Measurements from ENCODE around the gene LSS.

LSS gene

GRCh38 chr21:46217511-46218196 lies 10.9 kb downstream of the LSS start:
- no peak for DNase-seq

DNA sequence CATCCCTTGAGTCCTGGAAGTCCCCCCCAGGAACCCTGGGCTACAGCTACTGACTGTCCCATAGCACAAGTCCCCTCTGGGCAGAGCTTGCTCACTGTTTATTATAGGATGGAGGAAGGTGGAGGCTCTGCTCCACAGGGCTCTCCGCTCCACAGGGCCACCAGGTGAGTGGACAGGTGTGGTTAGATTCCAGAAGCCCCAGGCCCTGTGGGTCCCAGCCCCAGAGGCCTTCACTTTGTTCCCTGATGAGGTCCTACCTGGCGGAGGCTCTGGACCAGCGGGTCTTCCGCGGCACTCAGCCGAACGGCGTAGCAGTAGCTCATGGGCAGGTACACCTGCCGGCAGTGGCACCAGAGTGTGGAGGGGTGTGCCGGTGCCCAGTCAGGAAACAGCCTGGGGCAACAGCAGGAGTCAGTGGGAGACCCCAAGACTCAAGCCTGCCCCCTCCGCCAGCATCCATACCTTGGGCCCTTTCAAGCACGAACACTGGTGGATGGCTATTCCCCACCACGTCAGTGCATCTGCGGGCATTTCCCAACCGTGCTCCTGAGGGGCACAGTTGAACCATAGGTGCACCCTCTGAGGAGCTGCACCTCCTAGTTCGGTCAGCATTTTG lies 12.3 kb downstream of the LSS start:
- DNase-seq, result no peak

- no peak for DNase-seq
These were observed 13.0 kb downstream of the LSS start for GRCh38 chr21:46215436-46216131.

GRCh38 chr21:46214478-46215340 lies 13.9 kb downstream of the LSS start:
- no peak for DNase-seq

DNA sequence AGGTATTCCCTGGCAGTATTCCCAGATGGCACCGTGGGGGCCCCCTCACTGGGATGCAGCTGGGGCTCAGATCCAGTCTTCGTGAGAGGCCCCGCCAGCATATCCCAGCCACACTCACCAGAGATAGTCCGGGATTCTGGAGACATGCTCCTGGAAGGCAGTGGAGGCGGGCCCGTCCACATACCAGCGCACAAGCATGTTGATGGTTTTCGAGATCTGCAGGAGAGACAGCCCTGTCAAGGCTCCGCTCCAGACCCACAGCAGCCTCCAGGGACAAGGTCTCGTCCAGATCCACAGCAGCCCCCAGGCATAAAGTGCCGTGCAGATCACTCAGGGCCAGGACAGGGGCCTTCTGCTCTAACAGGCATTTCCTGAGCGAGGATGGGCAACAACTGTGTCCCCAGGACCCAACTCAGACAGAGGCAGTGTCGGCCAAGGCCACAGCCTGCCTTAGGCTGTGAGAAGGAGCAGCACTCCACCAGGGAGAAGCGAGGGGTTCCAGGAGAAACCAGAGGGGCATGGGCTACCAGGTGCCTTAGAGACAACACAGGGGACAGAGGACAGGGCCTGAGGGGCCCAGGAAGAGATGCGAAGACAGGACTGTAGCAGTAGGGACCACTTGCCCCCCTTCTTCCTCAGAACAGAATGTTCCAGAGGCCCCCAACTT lies 14.8 kb downstream of the LSS start:
- no peak for DNase-seq

DNA sequence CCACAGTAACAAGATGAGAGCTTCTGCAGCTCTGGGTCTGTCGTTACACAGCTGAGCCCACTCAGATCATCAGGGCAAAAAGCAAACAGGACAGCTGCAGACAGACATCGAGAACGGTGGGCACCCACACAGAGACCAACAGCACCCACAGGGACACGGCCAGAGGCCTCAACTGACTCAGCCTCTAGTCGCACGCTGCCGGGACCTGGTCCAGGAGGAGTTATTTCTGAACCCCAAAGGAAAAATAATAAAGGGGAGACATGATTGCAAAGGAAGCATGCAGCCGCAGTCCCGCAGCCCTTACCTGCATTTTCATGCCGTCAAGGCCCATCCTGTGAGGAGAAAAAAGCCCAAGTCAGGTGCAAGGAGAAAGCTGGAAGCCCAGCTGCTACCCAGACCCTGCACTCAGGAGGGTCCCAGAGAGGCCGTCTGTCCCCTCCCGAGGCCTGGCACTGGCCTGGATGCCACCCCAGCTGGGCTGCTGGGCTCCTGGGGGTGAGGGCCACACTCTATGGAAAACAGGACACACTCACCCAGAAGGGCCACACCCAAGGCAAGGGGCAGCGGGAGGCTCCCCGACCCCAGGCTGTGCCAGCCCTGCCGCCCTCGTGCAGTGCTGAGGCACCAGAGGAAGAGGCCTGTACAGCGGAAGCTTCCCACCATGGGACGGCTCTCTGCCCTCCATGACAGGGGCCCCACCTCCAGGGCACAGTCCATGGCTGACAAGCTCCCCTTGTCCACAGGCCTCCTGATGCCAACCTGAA lies 15.7 kb downstream of the LSS start:
- no peak for DNase-seq

DNA sequence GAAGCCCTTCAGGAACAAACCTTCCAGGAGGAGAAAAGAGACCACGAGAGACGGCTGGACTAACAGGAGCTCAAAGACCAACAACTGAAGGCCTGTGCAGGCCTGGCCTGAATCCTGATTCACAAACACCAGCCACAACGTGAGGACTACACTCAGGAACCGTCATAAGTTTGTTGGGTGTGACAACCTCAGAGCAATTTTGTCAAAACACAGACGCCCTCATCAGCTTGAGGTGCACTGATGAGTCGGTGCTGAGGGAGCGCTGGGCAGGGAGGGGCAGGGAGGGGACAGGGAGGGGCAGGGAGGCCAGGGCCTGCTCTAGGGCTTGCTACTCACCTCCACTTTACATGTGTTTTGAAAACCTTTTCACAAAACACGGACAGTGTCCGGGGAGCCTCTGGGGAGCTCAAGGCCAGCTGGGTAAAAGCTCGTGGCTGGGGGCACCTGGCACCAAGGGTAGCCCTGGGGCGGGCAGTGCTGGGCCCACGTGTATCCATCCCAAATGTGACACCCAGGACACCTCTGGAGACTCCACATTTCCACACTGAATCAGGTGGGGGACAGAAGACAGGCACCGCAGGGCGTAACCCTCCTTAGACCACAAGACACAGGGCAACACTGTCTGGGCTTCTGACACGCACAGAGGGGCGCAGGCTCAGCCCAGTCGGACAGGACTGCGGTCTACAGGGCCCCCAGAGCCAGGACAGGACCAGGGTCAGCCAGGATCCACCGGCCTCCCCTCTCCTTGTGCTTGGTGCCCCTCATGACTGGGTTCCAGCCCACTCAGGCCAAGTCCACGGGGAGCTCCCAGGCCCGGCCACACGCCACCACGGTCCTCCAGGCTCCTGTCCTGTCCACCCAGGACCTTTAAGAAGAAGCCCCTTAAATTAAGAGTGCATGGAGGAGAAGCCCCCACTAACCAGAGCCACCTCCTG lies 16.5 kb downstream of the LSS start:
- DNase-seq, result no peak

DNA sequence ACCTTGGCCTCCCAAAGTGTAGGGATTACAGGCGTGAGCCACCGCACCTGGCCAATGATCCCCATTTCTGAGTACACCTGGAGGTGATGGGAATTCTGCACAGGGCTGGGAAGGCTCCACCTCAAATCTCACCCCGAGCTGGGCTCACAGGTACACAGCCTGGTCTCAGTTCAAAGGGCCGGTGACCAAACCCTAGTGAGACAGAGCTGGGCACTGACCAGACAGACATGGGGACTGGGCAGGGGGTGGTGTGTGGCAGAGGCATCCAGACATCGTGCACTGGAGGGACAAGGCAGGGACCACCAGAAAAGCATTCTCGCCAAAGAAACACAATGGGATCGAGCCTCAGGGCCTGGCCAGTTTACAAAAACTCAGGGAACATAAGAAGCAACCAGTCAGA lies 17.2 kb downstream of the LSS start:
- no peak for DNase-seq

DNA sequence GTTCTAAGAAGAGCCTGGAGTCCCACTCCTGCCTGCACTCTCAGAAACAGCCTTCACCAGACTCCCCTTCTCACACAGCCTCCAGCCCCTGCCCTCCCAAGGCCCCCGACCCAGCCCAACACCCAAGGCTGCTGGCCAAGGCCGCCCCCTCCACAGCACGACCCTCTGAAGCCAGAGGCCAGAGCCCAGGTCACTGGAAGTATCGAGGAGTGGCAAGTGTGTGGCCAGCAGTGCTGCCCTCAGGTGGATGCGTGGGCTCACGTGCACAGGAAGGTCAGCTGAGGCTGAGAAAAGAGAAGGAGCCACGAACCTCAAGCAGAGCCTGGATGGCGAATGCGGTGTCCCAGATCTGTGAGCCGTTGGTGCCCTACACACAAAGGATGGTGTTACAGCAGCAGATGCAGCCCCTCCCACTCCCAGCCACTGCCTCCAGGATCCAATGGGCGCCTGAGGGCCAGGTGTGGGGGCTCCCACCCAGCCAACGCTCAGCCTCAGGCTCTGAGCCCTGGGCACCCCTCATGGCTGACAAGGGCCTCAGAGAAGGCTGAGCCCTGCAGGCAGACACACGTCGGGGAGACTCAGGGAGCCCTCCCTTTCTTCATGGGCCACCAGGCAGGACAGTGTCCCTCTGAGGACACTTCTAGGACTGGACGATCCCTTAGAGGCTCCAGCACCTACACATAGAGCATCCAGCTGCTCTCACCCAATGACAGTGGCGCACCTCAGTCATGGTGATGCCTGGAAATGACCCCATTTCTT lies 18.0 kb downstream of the LSS start:
- DNase-seq, result no peak

DNA sequence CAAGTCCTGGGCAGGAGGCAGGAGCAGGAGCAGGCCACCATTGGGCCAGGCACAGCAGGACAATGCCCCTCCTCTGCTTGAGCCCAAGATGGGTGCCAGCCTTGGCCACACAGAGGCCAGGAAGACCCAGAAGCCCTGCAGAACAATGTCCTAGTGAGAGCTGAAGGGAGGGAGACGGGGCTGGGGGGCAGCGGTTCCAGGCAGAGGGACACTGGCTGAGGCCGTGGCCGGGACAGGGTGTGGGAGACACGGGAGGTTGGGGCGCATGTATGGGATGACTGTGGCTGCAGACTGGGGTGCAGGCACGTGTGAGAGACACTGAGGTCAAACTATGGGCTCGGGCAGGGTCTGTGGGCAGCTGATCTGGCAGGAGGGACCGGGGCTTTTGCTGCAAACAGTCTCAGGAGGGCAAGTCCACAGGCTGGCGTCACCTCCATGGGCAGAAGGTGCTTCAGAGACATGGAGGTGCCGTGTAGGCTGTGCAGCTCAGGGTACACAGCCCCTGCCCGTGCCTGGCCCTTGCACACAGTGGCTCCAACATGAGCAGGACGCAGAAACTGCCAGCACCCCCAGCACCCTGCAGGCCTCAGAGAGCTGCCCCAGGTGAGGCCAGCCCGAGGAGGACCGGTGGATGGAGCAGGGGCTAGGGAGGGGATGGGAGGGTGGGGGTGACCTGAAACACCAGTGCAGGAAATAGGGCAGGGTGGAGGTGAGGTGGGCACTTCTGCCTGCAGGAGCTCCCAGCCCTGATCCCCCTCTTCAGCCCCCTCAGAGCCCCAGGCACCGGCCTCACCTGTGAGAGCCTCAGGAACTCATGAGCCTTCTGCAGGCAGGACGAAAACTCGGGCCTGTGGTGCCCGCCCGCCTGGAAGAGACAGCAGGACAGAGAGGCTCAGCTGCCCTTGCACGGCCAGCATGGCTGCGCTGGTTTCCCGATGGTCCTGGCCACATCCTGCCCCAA lies 19.5 kb downstream of the LSS start:
- DNase-seq, result no peak

GRCh38 chr21:46207920-46208591 lies 20.5 kb downstream of the LSS start:
- no peak for DNase-seq

- no peak for DNase-seq
These were observed 21.3 kb downstream of the LSS start for GRCh38 chr21:46207006-46207919.

- DNase-seq, result no peak
These were observed 22.2 kb downstream of the LSS start for GRCh38 chr21:46206163-46207005.

DNA sequence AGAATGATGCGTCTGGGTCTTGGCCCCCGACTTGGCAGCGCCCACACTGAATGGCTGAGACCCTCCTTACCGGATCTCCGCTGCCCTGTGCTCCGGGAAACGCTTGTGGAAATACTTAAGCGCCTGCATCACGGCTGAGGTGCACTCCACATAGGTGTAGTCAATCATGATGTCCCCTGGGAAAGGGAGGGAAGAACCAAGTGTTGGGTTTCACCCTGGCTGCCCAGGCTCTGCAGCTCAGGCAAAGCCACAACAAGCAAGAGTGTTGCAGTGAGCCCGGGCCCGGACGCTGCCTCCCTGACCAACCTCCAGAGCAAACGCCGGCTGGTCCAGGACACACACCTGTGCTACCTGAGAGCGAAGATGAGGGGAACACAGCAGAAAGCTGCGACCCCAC lies 22.8 kb downstream of the LSS start:
- DNase-seq, result no peak

- no peak for DNase-seq
These were observed 23.4 kb downstream of the LSS start for GRCh38 chr21:46205166-46205565.

GRCh38 chr21:46203203-46203600 lies 25.4 kb downstream of the LSS start:
- DNase-seq, result no peak

Measured in suppressor macrophage treated with lipopolysaccharide for 4 hours (primary cell).